ENCODE results near the gene GATA5. TPM values are rescaled to one million over a fixed set of nuclear protein-coding genes. Genes with fewer than 3 reads are reported as not detected.

Gene GATA5, protein sequence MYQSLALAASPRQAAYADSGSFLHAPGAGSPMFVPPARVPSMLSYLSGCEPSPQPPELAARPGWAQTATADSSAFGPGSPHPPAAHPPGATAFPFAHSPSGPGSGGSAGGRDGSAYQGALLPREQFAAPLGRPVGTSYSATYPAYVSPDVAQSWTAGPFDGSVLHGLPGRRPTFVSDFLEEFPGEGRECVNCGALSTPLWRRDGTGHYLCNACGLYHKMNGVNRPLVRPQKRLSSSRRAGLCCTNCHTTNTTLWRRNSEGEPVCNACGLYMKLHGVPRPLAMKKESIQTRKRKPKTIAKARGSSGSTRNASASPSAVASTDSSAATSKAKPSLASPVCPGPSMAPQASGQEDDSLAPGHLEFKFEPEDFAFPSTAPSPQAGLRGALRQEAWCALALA
- total RNA-seq (2022) (not detected in 2 replicates), Bru-seq, nascent RNA (not detected), BruChase-seq, experiment 1, labeled RNA remaining after a 6-hour chase (not detected), BruChase-seq, experiment 2, labeled RNA remaining after a 2-hour chase (not detected)
- long read RNA-seq: 0 reads

- DNase-seq: no peak
- H3K27me3 Mint-ChIP-seq (ENCODE audit: unreplicated experiment): peaks cover 69% of the 10 kb centered on the region
- intact Hi-C loops (cut with micrococcal nuclease; ENCODE audit: unreplicated experiment): no loop called here
- BruUV-seq (replicated peaks): no TSS peak
- peak within 1 kb of the TSS; percentile 29 for H3K4me3 Mint-ChIP-seq (ENCODE audit: low read depth, unreplicated experiment)
- peaks cover 4% of the 10 kb centered on the region for H3K36me3 Mint-ChIP-seq (ENCODE audit: insufficient read depth, unreplicated experiment)
- peak within 1 kb of the TSS; percentile 62 for H3K27ac Mint-ChIP-seq (ENCODE audit: unreplicated experiment)
- H3K4me1 Mint-ChIP-seq (ENCODE audit: low read depth, unreplicated experiment): peaks cover 20% of the 10 kb centered on the region
- TF ChIP-seq, protein P1, sequence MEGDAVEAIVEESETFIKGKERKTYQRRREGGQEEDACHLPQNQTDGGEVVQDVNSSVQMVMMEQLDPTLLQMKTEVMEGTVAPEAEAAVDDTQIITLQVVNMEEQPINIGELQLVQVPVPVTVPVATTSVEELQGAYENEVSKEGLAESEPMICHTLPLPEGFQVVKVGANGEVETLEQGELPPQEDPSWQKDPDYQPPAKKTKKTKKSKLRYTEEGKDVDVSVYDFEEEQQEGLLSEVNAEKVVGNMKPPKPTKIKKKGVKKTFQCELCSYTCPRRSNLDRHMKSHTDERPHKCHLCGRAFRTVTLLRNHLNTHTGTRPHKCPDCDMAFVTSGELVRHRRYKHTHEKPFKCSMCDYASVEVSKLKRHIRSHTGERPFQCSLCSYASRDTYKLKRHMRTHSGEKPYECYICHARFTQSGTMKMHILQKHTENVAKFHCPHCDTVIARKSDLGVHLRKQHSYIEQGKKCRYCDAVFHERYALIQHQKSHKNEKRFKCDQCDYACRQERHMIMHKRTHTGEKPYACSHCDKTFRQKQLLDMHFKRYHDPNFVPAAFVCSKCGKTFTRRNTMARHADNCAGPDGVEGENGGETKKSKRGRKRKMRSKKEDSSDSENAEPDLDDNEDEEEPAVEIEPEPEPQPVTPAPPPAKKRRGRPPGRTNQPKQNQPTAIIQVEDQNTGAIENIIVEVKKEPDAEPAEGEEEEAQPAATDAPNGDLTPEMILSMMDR (IDR thresholded peaks at IDR 0.05; ENCODE audit: unreplicated experiment): no peak
- CTCF ChIA-PET: no interaction called here
- H3K9me3 Mint-ChIP-seq (ENCODE audit: low read depth, unreplicated experiment): no peaks in the 10 kb centered on the region
These were observed at the start of gene GATA5 for GRCh38 chr20:62475772-62476055. Gene GATA5, minus strand, starts transcription at chr20:62475995. Its CDS starts 474 bp downstream, at chr20:62475521.

DNA sequence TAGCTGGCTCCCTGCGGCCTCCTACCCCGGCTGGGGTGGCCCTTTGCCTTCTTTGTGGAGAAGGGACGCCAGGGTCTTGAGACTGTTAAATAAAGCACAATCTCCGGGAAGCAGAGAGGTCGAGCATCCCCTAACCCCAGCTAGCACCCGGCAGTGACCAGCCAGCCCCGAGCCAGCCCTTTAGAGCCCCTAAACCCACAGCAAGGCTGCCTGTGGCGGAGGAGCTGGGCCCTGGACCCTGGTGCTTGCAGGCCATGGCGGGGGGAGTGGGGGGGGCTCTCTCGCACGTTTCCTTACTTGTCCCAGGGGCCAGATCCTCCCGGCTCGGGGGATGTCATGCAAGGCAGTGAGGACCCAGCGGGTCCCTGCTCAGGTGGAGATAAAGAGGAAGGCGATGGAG is 49.2 kb upstream of the GATA5 start:
- CTCF ChIA-PET: no interaction called here
- no peak overlapping the region for H3K27ac Mint-ChIP-seq (ENCODE audit: unreplicated experiment)
- H3K4me3 Mint-ChIP-seq (ENCODE audit: low read depth, unreplicated experiment): no peak overlapping the region
- DNase-seq: no peak
- intact Hi-C loops (cut with micrococcal nuclease; ENCODE audit: unreplicated experiment): no loop called here
- no peaks in the 10 kb centered on the region for H3K4me1 Mint-ChIP-seq (ENCODE audit: low read depth, unreplicated experiment)
- BruUV-seq (replicated peaks): no TSS peak
- H3K9me3 Mint-ChIP-seq (ENCODE audit: low read depth, unreplicated experiment): no peaks in the 10 kb centered on the region
- H3K36me3 Mint-ChIP-seq (ENCODE audit: insufficient read depth, unreplicated experiment): no peaks in the 10 kb centered on the region
- peaks cover 100% of the 10 kb centered on the region for H3K27me3 Mint-ChIP-seq (ENCODE audit: unreplicated experiment)
- TF ChIP-seq, protein P1 (IDR thresholded peaks at IDR 0.05; ENCODE audit: unreplicated experiment): no peak

DNA sequence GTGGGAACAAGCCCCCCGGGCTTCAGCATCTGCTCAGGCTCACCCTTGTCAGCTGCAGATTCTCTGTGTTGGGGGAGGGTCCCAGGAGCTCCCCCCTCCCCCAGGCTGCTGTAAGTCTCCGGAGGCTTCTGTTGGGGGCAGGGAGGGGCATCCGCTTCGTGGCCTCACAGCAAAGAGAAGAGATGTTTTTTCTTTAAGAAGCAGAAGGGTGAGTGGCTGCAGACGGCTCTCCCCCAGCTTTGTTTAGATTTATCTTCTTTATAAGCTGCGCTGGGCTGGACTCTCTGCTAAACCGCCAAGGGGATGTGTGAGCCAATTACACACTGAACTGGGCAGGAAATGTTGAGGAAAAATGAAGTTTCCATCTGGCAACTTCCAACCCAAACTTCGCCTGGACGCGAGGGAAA is 48.7 kb upstream of the GATA5 start:
- BruUV-seq (replicated peaks): no TSS peak
- H3K27me3 Mint-ChIP-seq (ENCODE audit: unreplicated experiment): peaks cover 99% of the 10 kb centered on the region
- CTCF ChIA-PET: no interaction called here
- H3K4me1 Mint-ChIP-seq (ENCODE audit: low read depth, unreplicated experiment): no peaks in the 10 kb centered on the region
- H3K4me3 Mint-ChIP-seq (ENCODE audit: low read depth, unreplicated experiment): no peak overlapping the region
- TF ChIP-seq, protein P1 (IDR thresholded peaks at IDR 0.05; ENCODE audit: unreplicated experiment): no peak
- H3K27ac Mint-ChIP-seq (ENCODE audit: unreplicated experiment): no peak overlapping the region
- no peak for DNase-seq
- H3K36me3 Mint-ChIP-seq (ENCODE audit: insufficient read depth, unreplicated experiment): no peaks in the 10 kb centered on the region
- no peaks in the 10 kb centered on the region for H3K9me3 Mint-ChIP-seq (ENCODE audit: low read depth, unreplicated experiment)
- intact Hi-C loops (cut with micrococcal nuclease; ENCODE audit: unreplicated experiment): no loop called here

- CTCF ChIA-PET: no interaction called here
- Mint-ChIP-seq H3K27ac (ENCODE audit: unreplicated experiment) (no peak overlapping the region), H3K27me3 (ENCODE audit: unreplicated experiment) (peaks cover 99% of the 10 kb centered on the region), H3K4me1 (ENCODE audit: low read depth, unreplicated experiment) (no peaks in the 10 kb centered on the region), H3K36me3 (ENCODE audit: insufficient read depth, unreplicated experiment) (no peaks in the 10 kb centered on the region), H3K4me3 (ENCODE audit: low read depth, unreplicated experiment) (no peak overlapping the region), H3K9me3 (ENCODE audit: low read depth, unreplicated experiment) (no peaks in the 10 kb centered on the region)
- intact Hi-C loops (cut with micrococcal nuclease; ENCODE audit: unreplicated experiment): no loop called here
- TF ChIP-seq, protein P1 (IDR thresholded peaks at IDR 0.05; ENCODE audit: unreplicated experiment): no peak
- no TSS peak for BruUV-seq (replicated peaks)
- DNase-seq: peak; percentile 49
These were observed 47.8 kb upstream of the GATA5 start for GRCh38 chr20:62523473-62524203.
